SJCRH30 (cell line): Measurements from ENCODE around the gene PTPN1. TPM values are rescaled to one million over a fixed set of nuclear protein-coding genes. Genes with fewer than 3 reads are reported as not detected.
"Not testable (repeated sequence)": the region's sequence is repeated elsewhere in the genome, so short reads cannot be mapped to it uniquely, and the experiment has no call there.

ENCODE experiments used
- DNase-seq, 2 experiments: peaks; one replicate each; pipeline ENCODE4 v3.0.0-alpha.2; 2015 to 2020
- H3K27ac ChIP-seq: fragments of 250-450 bp; sonication (Bioruptor Pico); 2 replicates; pipeline ENCODE4 v1.5.1; 2020; ENCODE audit warnings: mild to moderate bottlenecking, moderate library complexity
- H3K27me3 ChIP-seq: fragments of 250-450 bp; sonication (Bioruptor Pico); 2 replicates; pipeline ENCODE4 v1.5.1; 2020; ENCODE audit warnings: mild to moderate bottlenecking, moderate library complexity
- H3K36me3 ChIP-seq: fragments of 250-450 bp; sonication (Bioruptor Pico); 2 replicates; pipeline ENCODE4 v1.5.1; 2020; ENCODE audit warnings: mild to moderate bottlenecking, moderate library complexity
- H3K4me1 ChIP-seq: fragments of 250-450 bp; sonication (Bioruptor Pico); 2 replicates; pipeline ENCODE4 v1.5.1; 2020; ENCODE audit warnings: mild to moderate bottlenecking, moderate library complexity
- H3K4me3 ChIP-seq: fragments of 250-450 bp; sonication (Bioruptor Pico); 2 replicates; pipeline ENCODE4 v1.5.1; 2020; ENCODE audit warnings: mild to moderate bottlenecking, moderate library complexity
- H3K9me3 ChIP-seq: fragments of 250-450 bp; sonication (Bioruptor Pico); replicated peaks from 2 replicates; pipeline ENCODE4 v1.5.1; 2020; ENCODE audit warnings: mild to moderate bottlenecking, moderate library complexity
- total RNA-seq: library from RNA; depleted of rRNA; stranded (reverse); fragments of >200 nt; shearing (Covaris generic); gene quantifications from 2 replicates; pipeline ENCODE4 v1.2.3, GENCODE V29; 2014

PTPN1 gene
- total RNA-seq, 1 experiment from 2014 or later: 72.3 TPM

GRCh38 chr20:50493881-50494253 lies 16.3 kb upstream of the PTPN1 start:
- Histone ChIP-seq H3K36me3 (no peaks in the 10 kb centered on the region), H3K4me3 (no peak overlapping the region), H3K9me3 (0 out of 2 replicates have a peak, but pooled peaks cover 2% of the 10 kb centered on the region), H3K27ac (no peak overlapping the region), H3K27me3 (0 out of 2 replicates have a peak, but pooled peaks cover 4% of the 10 kb centered on the region), H3K4me1 (peaks cover under 1% of the 10 kb centered on the region; the same call in 1 of the 2 replicates)
- DNase-seq: no peak

- DNase-seq: no peak
- Histone ChIP-seq H3K9me3 (0 out of 2 replicates have a peak, but pooled peaks cover 2% of the 10 kb centered on the region), H3K4me1 (no peaks in the 10 kb centered on the region; the same call in 1 of the 2 replicates)
These were observed 15.8 kb upstream of the PTPN1 start for GRCh38 chr20:50494428-50494827.

GRCh38 chr20:50496773-50497385 lies 13.3 kb upstream of the PTPN1 start:
- peaks cover 10% of the 10 kb centered on the region; the same call in 1 of the 2 replicates for H3K27me3 ChIP-seq
- no peak for DNase-seq
- H3K36me3 ChIP-seq: no peaks in the 10 kb centered on the region
- H3K4me1 ChIP-seq: no peaks in the 10 kb centered on the region; the same call in 1 of the 2 replicates
- 0 out of 2 replicates have a peak, but pooled peaks cover 2% of the 10 kb centered on the region for H3K9me3 ChIP-seq
- H3K27ac ChIP-seq: no peak overlapping the region
- no peak overlapping the region for H3K4me3 ChIP-seq

More at GRCh38 chr20:50494428-50494827, 15.8 kb upstream of the PTPN1 start:
- H3K36me3 ChIP-seq: no peaks in the 10 kb centered on the region
- no peak overlapping the region for H3K4me3 ChIP-seq
- H3K27ac ChIP-seq: no peak overlapping the region
- 0 out of 2 replicates have a peak, but pooled peaks cover 4% of the 10 kb centered on the region for H3K27me3 ChIP-seq

GRCh38 chr20:50498071-50498776 lies 12.0 kb upstream of the PTPN1 start:
- Histone ChIP-seq H3K4me1 (no peaks in the 10 kb centered on the region; the same call in 1 of the 2 replicates), H3K9me3 (0 out of 2 replicates have a peak, but pooled peaks cover 2% of the 10 kb centered on the region), H3K27me3 (peaks cover 24% of the 10 kb centered on the region), H3K4me3 (no peak overlapping the region), H3K36me3 (no peaks in the 10 kb centered on the region), H3K27ac (no peak overlapping the region)
- DNase-seq: no peak

GRCh38 chr20:50499938-50500337 lies 10.2 kb upstream of the PTPN1 start:
- H3K4me3 ChIP-seq: no peak overlapping the region
- H3K27ac ChIP-seq: no peak overlapping the region
- H3K36me3 ChIP-seq: no peaks in the 10 kb centered on the region
- H3K4me1 ChIP-seq: no peaks in the 10 kb centered on the region; the same call in 1 of the 2 replicates
- DNase-seq: no peak
- H3K27me3 ChIP-seq: peaks cover 36% of the 10 kb centered on the region
- H3K9me3 ChIP-seq: no peaks in the 10 kb centered on the region

GRCh38 chr20:50501972-50502745 lies 8.0 kb upstream of the PTPN1 start:
- DNase-seq: no peak
- Histone ChIP-seq H3K27ac (no peak overlapping the region), H3K9me3 (no peaks in the 10 kb centered on the region), H3K36me3 (no peaks in the 10 kb centered on the region), H3K4me1 (no peaks in the 10 kb centered on the region), H3K27me3 (peaks cover 34% of the 10 kb centered on the region), H3K4me3 (no peak overlapping the region)

GRCh38 chr20:50504231-50504823 lies 5.9 kb upstream of the PTPN1 start:
- no peaks in the 10 kb centered on the region for H3K36me3 ChIP-seq
- no peaks in the 10 kb centered on the region for H3K9me3 ChIP-seq
- no peak for DNase-seq
- H3K4me1 ChIP-seq: peaks cover under 1% of the 10 kb centered on the region; the same call in 1 of the 2 replicates
- no peak overlapping the region for H3K27ac ChIP-seq
- peaks cover 34% of the 10 kb centered on the region for H3K27me3 ChIP-seq
- H3K4me3 ChIP-seq: no peak overlapping the region

- H3K36me3 ChIP-seq: no peaks in the 10 kb centered on the region
- DNase-seq: no peak
- H3K9me3 ChIP-seq: no peaks in the 10 kb centered on the region
- no peak overlapping the region for H3K4me3 ChIP-seq
- no peak overlapping the region for H3K27ac ChIP-seq
- peaks cover 31% of the 10 kb centered on the region for H3K27me3 ChIP-seq
- H3K4me1 ChIP-seq: peaks cover 5% of the 10 kb centered on the region
These were observed 4.0 kb upstream of the PTPN1 start for GRCh38 chr20:50506270-50506579.

- H3K27me3 ChIP-seq: peaks cover 20% of the 10 kb centered on the region
- not testable (repeated sequence) for H3K27ac ChIP-seq, H3K4me3 ChIP-seq, H3K9me3 ChIP-seq, DNase-seq, H3K36me3 ChIP-seq
- H3K4me1 ChIP-seq: peaks cover 14% of the 10 kb centered on the region
These were observed 2.4 kb upstream of the PTPN1 start for GRCh38 chr20:50507745-50508144.

GRCh38 chr20:50508171-50508755 lies 1.9 kb upstream of the PTPN1 start:
- Histone ChIP-seq H3K36me3 (no peaks in the 10 kb centered on the region), H3K9me3 (no peaks in the 10 kb centered on the region), H3K27ac (no peak overlapping the region), H3K27me3 (peaks cover 15% of the 10 kb centered on the region), H3K4me1 (peaks cover 14% of the 10 kb centered on the region), H3K4me3 (no peak overlapping the region)
- no peak for DNase-seq

GRCh38 chr20:50510706-50511542 lies 741 bp downstream of the PTPN1 start:
- H3K4me3 ChIP-seq: peak overlapping the region; percentile 83
- H3K27me3 ChIP-seq: no peaks in the 10 kb centered on the region
- H3K36me3 ChIP-seq: no peaks in the 10 kb centered on the region
- H3K27ac ChIP-seq: peak overlapping the region; percentile 83
- no peaks in the 10 kb centered on the region for H3K9me3 ChIP-seq
- peak; percentile 52 to 61 for DNase-seq
- peaks cover 17% of the 10 kb centered on the region for H3K4me1 ChIP-seq

GRCh38 chr20:50512323-50512722 lies 2.1 kb downstream of the PTPN1 start:
- H3K4me1 ChIP-seq: peaks cover 18% of the 10 kb centered on the region
- H3K4me3 ChIP-seq: no peak overlapping the region
- DNase-seq: no peak
- H3K36me3 ChIP-seq: no peaks in the 10 kb centered on the region
- no peak overlapping the region for H3K27ac ChIP-seq
- H3K27me3 ChIP-seq: no peaks in the 10 kb centered on the region
- no peaks in the 10 kb centered on the region for H3K9me3 ChIP-seq

- Histone ChIP-seq H3K4me1 (peaks cover 29% of the 10 kb centered on the region), H3K4me3 (no peak overlapping the region), H3K27me3 (no peaks in the 10 kb centered on the region), H3K9me3 (no peaks in the 10 kb centered on the region), H3K36me3 (no peaks in the 10 kb centered on the region), H3K27ac (no peak overlapping the region)
- no peak for DNase-seq
These were observed 3.2 kb downstream of the PTPN1 start for GRCh38 chr20:50513169-50514034.
